ENCODE data around the gene FAM50A.

Gene FAM50A

GRCh38 chrX:154457491-154458115, 13.7 kb downstream of the FAM50A start:
- TF ChIP-seq, protein P1, sequence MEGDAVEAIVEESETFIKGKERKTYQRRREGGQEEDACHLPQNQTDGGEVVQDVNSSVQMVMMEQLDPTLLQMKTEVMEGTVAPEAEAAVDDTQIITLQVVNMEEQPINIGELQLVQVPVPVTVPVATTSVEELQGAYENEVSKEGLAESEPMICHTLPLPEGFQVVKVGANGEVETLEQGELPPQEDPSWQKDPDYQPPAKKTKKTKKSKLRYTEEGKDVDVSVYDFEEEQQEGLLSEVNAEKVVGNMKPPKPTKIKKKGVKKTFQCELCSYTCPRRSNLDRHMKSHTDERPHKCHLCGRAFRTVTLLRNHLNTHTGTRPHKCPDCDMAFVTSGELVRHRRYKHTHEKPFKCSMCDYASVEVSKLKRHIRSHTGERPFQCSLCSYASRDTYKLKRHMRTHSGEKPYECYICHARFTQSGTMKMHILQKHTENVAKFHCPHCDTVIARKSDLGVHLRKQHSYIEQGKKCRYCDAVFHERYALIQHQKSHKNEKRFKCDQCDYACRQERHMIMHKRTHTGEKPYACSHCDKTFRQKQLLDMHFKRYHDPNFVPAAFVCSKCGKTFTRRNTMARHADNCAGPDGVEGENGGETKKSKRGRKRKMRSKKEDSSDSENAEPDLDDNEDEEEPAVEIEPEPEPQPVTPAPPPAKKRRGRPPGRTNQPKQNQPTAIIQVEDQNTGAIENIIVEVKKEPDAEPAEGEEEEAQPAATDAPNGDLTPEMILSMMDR (IDR thresholded peaks at IDR 0.05; ENCODE audit: low read depth, low read length, missing control alignments) = no peak
- peak overlapping the region; percentile 36 for H3K4me3 ChIP-seq (replicated peaks; ENCODE audit: low read depth, low read length)
- no peak for DNase-seq (ENCODE audit: extremely low read depth, low read depth)

DNA sequence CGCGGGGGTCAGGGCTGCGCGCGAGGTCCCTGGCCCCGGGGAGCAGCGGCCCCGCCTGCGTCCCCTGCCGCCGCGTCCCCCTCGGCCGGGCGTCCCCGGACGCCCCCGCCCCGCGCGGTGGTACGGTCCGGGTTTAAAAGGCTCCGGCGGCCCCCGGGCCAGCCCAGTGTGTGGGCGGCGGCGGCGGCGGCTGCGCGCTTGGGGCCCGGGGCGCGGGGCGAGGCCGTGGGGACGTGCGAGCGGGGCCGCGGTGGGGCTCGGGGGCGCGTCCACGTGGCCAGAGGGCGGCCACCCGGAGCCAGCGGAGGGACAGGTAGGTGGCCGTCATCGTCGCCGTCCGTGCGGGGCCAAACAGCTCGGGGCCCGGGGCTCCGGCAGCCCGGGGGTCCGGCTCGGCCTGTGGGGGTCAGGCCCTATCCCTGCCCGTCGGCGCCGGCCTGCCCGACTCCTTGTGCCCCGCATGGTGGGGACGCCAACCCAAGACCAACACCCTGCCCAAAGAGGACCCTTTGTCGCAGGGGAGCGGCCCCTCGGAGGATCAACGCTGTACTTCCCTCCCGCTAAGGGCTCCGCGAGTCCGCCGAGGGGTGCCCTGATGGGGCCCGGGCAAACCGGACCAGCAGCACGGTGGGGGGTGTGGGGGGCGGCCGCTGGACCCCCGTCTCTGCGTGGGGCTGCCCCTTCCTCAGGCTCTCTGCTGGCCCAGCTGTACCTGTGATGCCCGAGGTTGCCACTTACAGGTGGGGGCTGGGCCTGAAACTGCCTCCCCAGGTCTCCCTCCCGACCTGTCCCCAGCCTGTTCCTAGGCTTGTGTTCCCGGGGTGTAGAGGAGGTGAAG, 14.4 kb downstream of the FAM50A start, which contains the start of gene PLXNA3:
PLXNA3 (plus strand) TSS at position 166 of the 838 bp plus-strand sequence. CDS start 1,903 bp downstream, outside the sequence.
- peak within 1 kb of the TSS; percentile 55 for H3K4me3 ChIP-seq (replicated peaks; ENCODE audit: low read depth, low read length)
- no peak for DNase-seq (ENCODE audit: extremely low read depth, low read depth)
- TF ChIP-seq, protein P1 (IDR thresholded peaks at IDR 0.05; ENCODE audit: low read depth, low read length, missing control alignments) = no peak

DNA sequence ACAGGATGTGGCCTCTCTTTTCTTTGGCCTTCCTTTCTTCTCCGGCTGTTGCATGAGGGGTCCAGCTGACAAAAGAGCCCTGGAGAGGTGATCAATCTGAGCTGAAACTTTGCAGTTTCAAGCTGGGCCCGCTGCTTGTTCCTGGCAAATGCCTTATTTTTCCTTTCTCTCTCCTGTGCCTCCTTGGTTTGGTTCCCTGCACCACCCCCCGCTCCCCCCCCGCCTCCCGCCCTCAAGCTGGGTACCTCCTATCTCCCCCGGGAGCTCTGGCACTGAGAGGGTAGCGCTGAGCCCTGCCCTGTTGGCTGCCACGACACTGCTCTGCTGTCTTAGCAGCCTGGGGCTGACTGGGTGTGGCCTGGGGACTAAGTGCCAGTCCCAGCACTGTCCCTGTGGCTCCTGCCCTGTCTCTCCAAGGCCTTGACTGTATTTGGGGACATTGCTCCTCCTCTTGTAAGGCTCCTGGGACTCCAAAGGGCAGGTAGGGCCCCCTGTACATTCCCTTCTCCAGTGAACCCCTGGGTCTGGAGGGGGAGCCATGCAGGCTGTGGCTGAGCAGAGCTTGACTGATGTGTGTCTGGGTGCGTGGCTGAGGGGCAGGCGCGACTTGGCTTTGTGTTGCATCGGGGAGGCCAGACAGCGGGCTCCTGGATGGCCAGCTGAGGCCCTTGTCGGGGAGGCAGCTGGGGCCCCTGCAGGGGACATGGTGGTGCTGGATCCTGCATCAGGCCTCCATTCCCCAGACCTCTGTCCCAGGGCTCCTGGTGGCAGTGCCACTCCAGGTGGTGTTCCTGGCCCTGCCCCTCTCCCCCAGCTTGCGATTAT, 15.2 kb downstream of the FAM50A start:
- TF ChIP-seq, protein P1 (IDR thresholded peaks at IDR 0.05; ENCODE audit: low read depth, low read length, missing control alignments) = no peak
- H3K4me3 ChIP-seq (replicated peaks; ENCODE audit: low read depth, low read length) = peak overlapping the region; percentile 55
- no peak for DNase-seq (ENCODE audit: extremely low read depth, low read depth)

GRCh38 chrX:154459832-154460231, 15.9 kb downstream of the FAM50A start:
- DNase-seq (ENCODE audit: extremely low read depth, low read depth) = no peak
- H3K4me3 ChIP-seq (replicated peaks; ENCODE audit: low read depth, low read length) = peak overlapping the region; percentile 55
- TF ChIP-seq, protein P1 (IDR thresholded peaks at IDR 0.05; ENCODE audit: low read depth, low read length, missing control alignments) = no peak

DNA sequence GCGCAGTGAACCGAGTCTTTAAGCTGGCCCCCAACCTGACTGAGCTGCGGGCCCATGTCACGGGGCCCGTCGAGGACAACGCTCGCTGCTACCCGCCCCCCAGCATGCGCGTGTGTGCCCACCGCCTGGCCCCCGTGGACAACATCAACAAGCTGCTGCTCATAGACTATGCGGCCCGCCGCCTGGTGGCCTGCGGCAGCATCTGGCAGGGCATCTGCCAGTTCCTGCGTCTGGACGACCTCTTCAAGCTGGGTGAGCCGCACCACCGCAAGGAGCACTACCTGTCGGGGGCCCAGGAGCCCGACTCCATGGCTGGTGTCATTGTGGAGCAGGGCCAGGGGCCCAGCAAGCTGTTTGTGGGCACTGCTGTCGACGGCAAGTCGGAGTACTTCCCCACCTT, 16.4 kb downstream of the FAM50A start:
- TF ChIP-seq, protein P1 (IDR thresholded peaks at IDR 0.05; ENCODE audit: low read depth, low read length, missing control alignments) = peak; percentile 24
- DNase-seq (ENCODE audit: extremely low read depth, low read depth) = no peak
- peak overlapping the region; percentile 55 for H3K4me3 ChIP-seq (replicated peaks; ENCODE audit: low read depth, low read length)

- no peak overlapping the region for H3K4me3 ChIP-seq (replicated peaks; ENCODE audit: low read depth, low read length)
- no peak for DNase-seq (ENCODE audit: extremely low read depth, low read depth)
- TF ChIP-seq, protein P1 (IDR thresholded peaks at IDR 0.05; ENCODE audit: low read depth, low read length, missing control alignments) = no peak
These were observed 18.5 kb downstream of the FAM50A start for GRCh38 chrX:154462396-154462795.

Data from HFF-Myc (cell line).